HCT116 (cell line): ENCODE results near the gene AGGF1. TPM values are rescaled to one million over a fixed set of nuclear protein-coding genes. Genes with fewer than 3 reads are reported as not detected.
"Not testable (repeated sequence)": the region's sequence is repeated elsewhere in the genome, so short reads cannot be mapped to it uniquely, and the experiment has no call there.

ENCODE experiments used
- ATAC-seq: fragments of 200-7000 bp; cut with Tn5 transposase; 2 replicates; pipeline ENCODE4 v1.9.1; 2020; ENCODE audit warnings: mild to moderate bottlenecking, moderate library complexity
- BruUV-seq: library from RNA; stranded (reverse); fragments of 400-500 nt; replicated peaks from 2 replicates; lab custom pipeline; 2021; lab: Mats Ljungman, UMichigan
- CTCF ChIA-PET: fragments of 300-600 bp; sonication (Branson Sonifier 250); formaldehyde crosslinking; loops from one replicate; lab custom pipeline; 2021; ENCODE audit warnings: antibody characterized with exemption; lab: Charles Lee
- POLR2A ChIA-PET: fragments of 300-600, 350-600 bp; sonication (Branson Sonifier 250); formaldehyde crosslinking; loops from one replicate; lab custom pipeline; 2021; ENCODE audit warnings: antibody characterized with exemption; lab: Charles Lee
- RAD21 ChIA-PET, 2 experiments: fragments of 300-600 bp; sonication (Branson Sonifier 250); formaldehyde crosslinking; loops; one replicate each; lab custom pipeline; 2023; ENCODE audit warnings: low total read pairs in 2 of 2; ENCODE audit not compliant: uncharacterized antibody in 2 of 2, unreplicated experiment in 2 of 2, low non-redundant PET in 1 of 2; lab: Charles Lee
- DNase-seq: peaks from one replicate; pipeline ENCODE4 v3.0.0-alpha.2; 2010; ENCODE audit warnings: low read depth, low spot score
- H2AFZ ChIP-seq: fragments of 200-600 bp; shearing (Covaris generic), sonication (generic); 2 replicates; pipeline ENCODE4 v1.6.1; 2017; ENCODE audit warnings: low read depth, mixed run types, mixed read lengths, antibody characterized with exemption, low read length; ENCODE audit not compliant: poor library complexity, severe bottlenecking
- H3K27ac ChIP-seq: 2 replicates; pipeline ENCODE4 v1.5.1; 2012; ENCODE audit warnings: low read depth, low read length
- H3K27me3 ChIP-seq: fragments of 200-600 bp; sonication (generic); 2 replicates; pipeline ENCODE4 v1.6.1; 2016; ENCODE audit warnings: mixed run types, low read length, mixed read lengths; ENCODE audit not compliant: insufficient read depth
- H3K36me3 ChIP-seq, 2 experiments: fragments of 200-500 bp in 1 of 2; fragments of 200-600 bp in 1 of 2; sonication (Bioruptor generic) in 1 of 2; sonication (generic) in 1 of 2; 2 replicates each; pipeline versions ENCODE4 v1.5.1 to v1.6.1; 2014 to 2016; ENCODE audit warnings: low read length in 2 of 2, inconsistent platforms in 1 of 2, mixed read lengths in 1 of 2, mixed run types in 1 of 2; ENCODE audit not compliant: insufficient read depth in 2 of 2, control insufficient read depth in 1 of 2
- H3K4me1 ChIP-seq, 2 experiments: fragments of 200-600 bp in 1 of 2; sonication (generic) in 1 of 2; 2 replicates each; pipeline versions ENCODE4 v1.5.1 to v1.6.1; 2012 to 2017; ENCODE audit warnings: low read length in 2 of 2, inconsistent platforms in 1 of 2, mild to moderate bottlenecking in 1 of 2, mixed read lengths in 1 of 2, mixed run types in 1 of 2, moderate library complexity in 1 of 2; ENCODE audit not compliant: insufficient read depth in 2 of 2, control insufficient read depth in 1 of 2
- H3K4me2 ChIP-seq: fragments of 200-600 bp; sonication (generic); 2 replicates; pipeline ENCODE4 v1.6.1; 2017; ENCODE audit warnings: mixed run types, low read length, mixed read lengths
- H3K4me3 ChIP-seq, 2 experiments: fragments of 200-600 bp in 1 of 2; sonication (generic) in 1 of 2; replicated peaks in 1 of 2; 2 replicates each; pipeline ENCODE4 v1.5.1; 2011 to 2016; ENCODE audit warnings: low read length in 2 of 2, control low read depth in 1 of 2, low read depth in 1 of 2, mild to moderate bottlenecking in 1 of 2, mixed read lengths in 1 of 2, mixed run types in 1 of 2
- H3K79me2 ChIP-seq: fragments of 200-600 bp; sonication (generic); 2 replicates; pipeline ENCODE4 v1.6.1; 2017; ENCODE audit warnings: mild to moderate bottlenecking, mixed run types, low read length, moderate library complexity, mixed read lengths; ENCODE audit not compliant: insufficient read depth
- H3K9ac ChIP-seq: fragments of 200-600 bp; sonication (generic); 2 replicates; pipeline ENCODE4 v1.6.1; 2016; ENCODE audit warnings: low read length, mixed read lengths
- H3K9me2 ChIP-seq: fragments of 200-600 bp; sonication (generic), shearing (Covaris generic); 2 replicates; pipeline ENCODE4 v1.6.1; 2017; ENCODE audit warnings: mixed run types, mild to moderate bottlenecking, moderate library complexity; ENCODE audit not compliant: insufficient read depth
- H3K9me3 ChIP-seq, 2 experiments: fragments of 200-500 bp in 1 of 2; fragments of 200-600 bp in 1 of 2; sonication (Bioruptor generic) in 1 of 2; sonication (generic) in 1 of 2; 2 replicates each; pipeline ENCODE4 v1.6.1; 2014 to 2017; ENCODE audit warnings: low read length in 2 of 2, mixed read lengths in 2 of 2, inconsistent platforms in 1 of 2, low read depth in 1 of 2, mild to moderate bottlenecking in 1 of 2, mixed run types in 1 of 2, moderate library complexity in 1 of 2; ENCODE audit not compliant: control insufficient read depth in 1 of 2, insufficient read depth in 1 of 2
- H4K20me1 ChIP-seq: fragments of 200-600 bp; sonication (generic), shearing (Covaris generic); 2 replicates; pipeline ENCODE4 v1.6.1; 2017; ENCODE audit warnings: mixed run types, mild to moderate bottlenecking, moderate library complexity; ENCODE audit not compliant: insufficient read depth
- CBX3 ChIP-seq: IDR thresholded peaks from 2 replicates; pipeline ENCODE4 v1.6.1; 2012; ENCODE audit warnings: low read depth
- CTCF ChIP-seq, 3 experiments: fragments of 200-600 bp in 1 of 3; sonication (generic) in 1 of 3; IDR thresholded peaks in 2 of 3; conservative IDR thresholded peaks in 1 of 3; 2 replicates each; pipeline ENCODE4 v1.5.1; 2012 to 2017; ENCODE audit warnings: low read depth in 2 of 3, low read length in 2 of 3, antibody characterized with exemption in 1 of 3, borderline replicate concordance in 1 of 3, control low read depth in 1 of 3, mild to moderate bottlenecking in 1 of 3, mixed read lengths in 1 of 3, mixed run types in 1 of 3, moderate library complexity in 1 of 3; ENCODE audit not compliant: insufficient read depth in 1 of 3
- ELF1 ChIP-seq: IDR thresholded peaks from 2 replicates; pipeline ENCODE4 v1.6.1; 2012; ENCODE audit warnings: low read depth, borderline replicate concordance
- EZH2 ChIP-seq: fragments of 200-600 bp; sonication (generic); IDR thresholded peaks from 2 replicates; pipeline ENCODE4 v1.6.1; 2017; ENCODE audit warnings: antibody characterized with exemption, mixed run types
- FOSL1 ChIP-seq: IDR thresholded peaks from 2 replicates; pipeline ENCODE4 v1.6.1; 2012; ENCODE audit warnings: low read depth
- POLR2A ChIP-seq: IDR thresholded peaks from 2 replicates; pipeline ENCODE4 v1.7.0; 2011; ENCODE audit warnings: borderline replicate concordance; ENCODE audit not compliant: insufficient read depth, insufficient read length; ENCODE audit errors: extremely low read depth
- REST ChIP-seq: IDR thresholded peaks from 2 replicates; pipeline ENCODE4 v1.6.1; 2012; ENCODE audit warnings: low read depth
- SIN3A ChIP-seq: IDR thresholded peaks from 2 replicates; pipeline ENCODE4 v1.6.1; 2012; ENCODE audit warnings: low read depth
- ZBTB33 ChIP-seq: IDR thresholded peaks from 2 replicates; pipeline ENCODE4 v1.6.1; 2011; ENCODE audit warnings: mild to moderate bottlenecking, low read length, moderate library complexity; ENCODE audit not compliant: insufficient replicate concordance; ENCODE audit errors: extremely low read depth
- ZFX ChIP-seq: fragments of 450-650 bp; IDR thresholded peaks from 2 replicates; pipeline ENCODE4 v1.6.1; 2017
- intact Hi-C: fragments of 100-400 bp; cut with micrococcal nuclease; formaldehyde crosslinking; loops from 2 replicates; pipeline ENCODE4 v1.10.0; 2022
- total RNA-seq: library from RNA; stranded (reverse); gene quantifications from one replicate; pipeline ENCODE4 v1.2.1, GENCODE V29; 2021; ENCODE audit not compliant: unreplicated experiment

Gene AGGF1
- total RNA-seq, 1 experiment from 2014 or later, result 22.2 TPM

- Histone ChIP-seq H3K4me1 (no peaks in the 10 kb centered on the region), H3K9me2 (no peaks in the 10 kb centered on the region), H3K9me3 (no peaks in the 10 kb centered on the region), H3K4me2 (no peak overlapping the region), H4K20me1 (no peaks in the 10 kb centered on the region), H3K4me3 (no peak overlapping the region), H2AFZ (no peak overlapping the region), H3K27ac (no peak overlapping the region), H3K36me3 (no peaks in the 10 kb centered on the region), H3K9ac (no peak overlapping the region), H3K27me3 (no peaks in the 10 kb centered on the region), H3K79me2 (no peaks in the 10 kb centered on the region)
- no peak for DNase-seq
- BruUV-seq, result no TSS peak
- POLR2A ChIA-PET, result no interaction called here
- CTCF ChIA-PET, result no interaction called here
- RAD21 ChIA-PET, result no interaction called here
- intact Hi-C loops, result loop anchor here (5.0 kb wide), 1 partner anchor 34 kb away; no protein-coding TSS in a partner anchor
- TF ChIP-seq SIN3A (no peak), CBX3 (no peak), ZBTB33 (no peak), EZH2 (no peak), ELF1 (no peak), FOSL1 (no peak), POLR2A (no peak), REST (no peak), ZFX (no peak), CTCF (IDR thresholded peaks at IDR 0.05 in 2 of 3, conservative IDR thresholded peaks at IDR 0.05 in 1 of 3; ENCODE audit: borderline replicate concordance in 1 of 3, insufficient read depth in 1 of 3, low read depth in 2 of 3, low read length in 2 of 3) (no peak)
- ATAC-seq, result no peak
Observed at GRCh38 chr5:76990899-76991459, 39.2 kb upstream of the AGGF1 start.

- BruUV-seq, result not testable (repeated sequence)
Observed at GRCh38 chr5:76993436-76993835, 36.8 kb upstream of the AGGF1 start.

More at GRCh38 chr5:76993436-76993835, 36.8 kb upstream of the AGGF1 start:
- H3K36me3 ChIP-seq, ATAC-seq, H3K4me3 ChIP-seq, H3K9ac ChIP-seq, H3K9me3 ChIP-seq, H3K79me2 ChIP-seq, H3K27me3 ChIP-seq, H2AFZ ChIP-seq, H3K9me2 ChIP-seq, CTCF ChIA-PET, RAD21 ChIA-PET, H3K4me2 ChIP-seq, POLR2A ChIA-PET, DNase-seq, H4K20me1 ChIP-seq, H3K4me1 ChIP-seq, H3K27ac ChIP-seq: not testable (repeated sequence)
- intact Hi-C loops, result loop anchor here (5.0 kb wide), 1 partner anchor 36 kb away; no protein-coding TSS in a partner anchor
